ENCODE data around the gene TGM3. TPM values are rescaled to one million over a fixed set of nuclear protein-coding genes. Genes with fewer than 3 reads are reported as not detected.

The TGM3 gene
- total and polyA plus RNA-seq, 11 donors = 0.04 TPM; not detected in 10

- 88 to 91% (median 89%) methylated on average over 14 of the region's 14 CpGs for WGBS, 4 donors
- intact Hi-C loops (cut with DNase I) = no loop called here
- ATAC-seq = no peak
Measured at GRCh38 chr20:2316847-2317495, 21.2 kb downstream of the TGM3 start.

DNA sequence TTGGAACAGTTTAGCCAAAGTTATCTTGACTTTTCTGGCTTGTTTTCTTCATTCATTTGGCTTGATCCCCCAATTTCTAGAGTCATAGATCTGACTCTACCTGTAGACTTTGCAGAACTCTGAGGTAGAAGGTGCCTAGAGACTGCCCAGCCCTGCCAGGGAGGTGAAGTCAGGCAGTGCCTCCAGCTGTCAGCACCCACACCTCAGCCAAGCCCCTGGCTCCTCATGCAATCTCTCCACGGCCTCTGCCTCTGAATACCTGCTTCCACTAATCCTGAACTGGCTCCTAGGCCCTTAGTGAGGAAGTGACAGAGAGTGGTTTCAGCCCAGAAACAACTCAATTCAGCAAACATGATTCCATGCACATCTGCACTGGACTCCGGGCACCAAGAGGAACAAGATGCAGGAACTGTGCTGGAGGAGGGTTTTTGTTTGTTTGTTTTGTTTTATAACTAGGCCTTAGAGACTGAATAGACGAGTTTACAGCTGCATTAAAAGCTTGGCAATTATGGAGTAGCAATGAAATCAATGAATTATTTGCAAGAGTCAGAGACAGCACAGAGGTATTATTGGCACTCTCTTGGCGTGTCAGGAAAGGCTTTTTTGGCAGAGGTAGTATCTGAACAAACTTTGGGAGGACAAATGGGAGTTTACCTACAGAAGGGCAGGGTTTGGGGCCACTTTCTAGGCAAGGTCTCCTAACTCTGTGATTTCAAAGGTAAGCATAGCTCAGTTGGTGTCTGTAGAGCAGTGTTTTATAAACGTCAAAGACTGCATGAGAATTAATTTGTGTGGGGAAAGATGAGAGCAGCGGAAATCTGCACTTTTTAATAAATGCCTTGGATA lies 25.2 kb downstream of the TGM3 start:
- intact Hi-C loops (cut with DNase I) = no loop called here
- Histone ChIP-seq H3K9me3 (peaks cover 0 to 27% (median 0%) of the 10 kb centered on the region in 12 donors), H3K27me3 (peaks cover 0 to under 1% (median 0%) of the 10 kb centered on the region in 9 donors), H3K36me3 (no peaks in the 10 kb centered on the region), H3K4me3 (no peak overlapping the region), H3K27ac (no peak overlapping the region), H3K4me1 (no peaks in the 10 kb centered on the region)
- TF ChIP-seq CTCF (IDR thresholded peaks at IDR 0.05) = no peak
- TF ChIP-seq POLR2A (IDR thresholded peaks at IDR 0.05) = no peak
- WGBS, 4 donors = 62 to 68% (median 63%) methylated on average over 6 of the region's 6 CpGs
- ATAC-seq (no peak), DNase-seq (no peak)

More at GRCh38 chr20:2316847-2317495, 21.2 kb downstream of the TGM3 start:
- Histone ChIP-seq H3K9me3 (peaks cover 0 to 12% (median 0%) of the 10 kb centered on the region in 12 donors), H3K4me3 (no peak overlapping the region), H3K27me3 (no peaks in the 10 kb centered on the region), H3K27ac (no peak overlapping the region), H3K4me1 (peaks cover 0 to 16% (median 0%) of the 10 kb centered on the region in 12 donors), H3K36me3 (no peaks in the 10 kb centered on the region)
- no peak for DNase-seq
- TF ChIP-seq CTCF (IDR thresholded peaks at IDR 0.05) = no peak
- no peak for TF ChIP-seq POLR2A (IDR thresholded peaks at IDR 0.05)

DNA sequence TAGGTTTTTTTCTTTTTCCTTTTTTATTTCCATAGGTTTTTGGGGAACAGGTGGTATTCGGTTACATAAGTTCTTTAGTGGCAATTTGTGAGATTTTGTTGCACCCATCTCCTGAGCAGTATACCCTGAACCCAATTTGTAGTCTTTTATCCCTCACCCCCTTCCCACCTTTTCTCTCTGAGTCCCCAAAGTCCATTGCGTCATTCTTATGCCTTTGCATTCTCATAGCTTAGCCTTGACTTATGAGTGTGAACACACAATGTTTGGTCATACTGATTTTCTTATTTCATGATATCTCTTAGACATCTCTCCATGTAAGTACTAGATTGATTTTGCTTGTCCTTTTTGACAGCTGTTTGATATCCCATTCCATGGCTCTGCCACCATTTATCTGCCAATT lies 27.2 kb downstream of the TGM3 start:
- ATAC-seq (no peak), DNase-seq (no peak)
- 88 to 97% (median 91%) methylated on average over 2 of the region's 2 CpGs for WGBS, 4 donors
- no peaks in the 10 kb centered on the region for H3K36me3 ChIP-seq
- no peak for TF ChIP-seq CTCF (IDR thresholded peaks at IDR 0.05)
- no peak for TF ChIP-seq POLR2A (IDR thresholded peaks at IDR 0.05)
- no peak overlapping the region for H3K27ac ChIP-seq
- peaks cover 0 to 26% (median 0%) of the 10 kb centered on the region in 12 donors for H3K9me3 ChIP-seq
- intact Hi-C loops (cut with DNase I) = no loop called here
- no peak overlapping the region for H3K4me3 ChIP-seq
- peaks cover 0 to 4% (median 0%) of the 10 kb centered on the region in 9 donors for H3K27me3 ChIP-seq
- H3K4me1 ChIP-seq = no peaks in the 10 kb centered on the region

DNA sequence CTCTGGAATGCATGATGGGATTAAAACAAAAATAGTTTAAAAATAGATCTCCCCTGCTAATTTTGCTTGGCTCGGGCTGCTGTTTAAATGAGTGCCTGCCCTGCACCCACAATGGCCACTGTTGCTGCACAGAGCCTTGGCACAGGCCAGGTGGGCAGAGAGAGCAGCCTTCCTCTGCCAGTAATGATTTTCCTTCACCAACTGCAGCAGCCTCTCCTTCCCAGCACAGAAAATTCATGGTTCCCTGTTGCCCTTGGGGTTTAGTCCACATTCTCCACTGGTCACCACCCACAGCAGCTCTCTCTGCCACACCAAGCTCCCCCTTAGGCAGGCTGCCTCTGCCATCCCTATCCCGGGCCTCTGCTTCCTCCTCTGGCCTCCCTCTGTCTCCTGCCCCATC lies 30.2 kb downstream of the TGM3 start:
- peaks cover 0 to 15% (median 0%) of the 10 kb centered on the region in 12 donors for H3K9me3 ChIP-seq
- H3K27me3 ChIP-seq = peaks cover 0 to 4% (median 0%) of the 10 kb centered on the region in 9 donors
- intact Hi-C loops (cut with DNase I) = no loop called here
- H3K27ac ChIP-seq = no peak overlapping the region
- H3K36me3 ChIP-seq = no peaks in the 10 kb centered on the region
- TF ChIP-seq CTCF (IDR thresholded peaks at IDR 0.05) = no peak
- no peak for TF ChIP-seq POLR2A (IDR thresholded peaks at IDR 0.05)
- ATAC-seq (no peak), DNase-seq (no peak)
- no peaks in the 10 kb centered on the region for H3K4me1 ChIP-seq
- H3K4me3 ChIP-seq = no peak overlapping the region
- 33 to 49% (median 35%) methylated on average over 2 of the region's 2 CpGs for WGBS, 4 donors
